SU-DHL-6 (cell line): Measurements from ENCODE around the gene COL5A1.

Source experiments
- EZH2phosphoT487 ChIP-seq: fragments of 200-600 bp; sonication (generic), shearing (Covaris generic); conservative IDR thresholded peaks from 2 replicates; pipeline ENCODE4 v1.6.1; 2018; ENCODE audit warnings: mild to moderate bottlenecking, antibody characterized with exemption, low read length, moderate library complexity, mixed read lengths
- TF ChIP-seq, protein P1 (sequence below): fragments of 200-600 bp; sonication (generic); IDR thresholded peaks from one replicate; pipeline ENCODE4 v1.5.1; 2017; ENCODE audit warnings: antibody characterized with exemption, mild to moderate bottlenecking, low read length, moderate library complexity; ENCODE audit not compliant: insufficient read depth, poor library complexity, severe bottlenecking

DNA sequence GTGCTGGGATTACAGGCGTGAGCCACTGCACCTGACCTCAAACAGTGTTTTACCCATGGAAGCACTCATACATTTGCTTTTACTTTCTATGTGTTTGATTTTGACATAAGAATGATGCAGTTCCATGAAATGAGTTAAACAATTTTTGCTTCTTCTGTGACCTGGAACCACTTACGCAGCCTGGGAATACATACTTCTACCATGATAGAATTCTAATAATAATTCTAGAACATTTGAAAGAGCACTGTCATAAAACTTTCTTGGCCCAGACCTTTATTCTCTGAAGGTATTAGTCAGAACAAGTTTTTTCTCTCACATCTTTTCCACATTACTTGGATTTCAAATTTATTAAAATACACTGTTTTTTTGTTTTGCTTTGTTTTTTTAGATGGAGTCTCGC, 25.3 kb upstream of the COL5A1 start:
- TF ChIP-seq, protein P1, sequence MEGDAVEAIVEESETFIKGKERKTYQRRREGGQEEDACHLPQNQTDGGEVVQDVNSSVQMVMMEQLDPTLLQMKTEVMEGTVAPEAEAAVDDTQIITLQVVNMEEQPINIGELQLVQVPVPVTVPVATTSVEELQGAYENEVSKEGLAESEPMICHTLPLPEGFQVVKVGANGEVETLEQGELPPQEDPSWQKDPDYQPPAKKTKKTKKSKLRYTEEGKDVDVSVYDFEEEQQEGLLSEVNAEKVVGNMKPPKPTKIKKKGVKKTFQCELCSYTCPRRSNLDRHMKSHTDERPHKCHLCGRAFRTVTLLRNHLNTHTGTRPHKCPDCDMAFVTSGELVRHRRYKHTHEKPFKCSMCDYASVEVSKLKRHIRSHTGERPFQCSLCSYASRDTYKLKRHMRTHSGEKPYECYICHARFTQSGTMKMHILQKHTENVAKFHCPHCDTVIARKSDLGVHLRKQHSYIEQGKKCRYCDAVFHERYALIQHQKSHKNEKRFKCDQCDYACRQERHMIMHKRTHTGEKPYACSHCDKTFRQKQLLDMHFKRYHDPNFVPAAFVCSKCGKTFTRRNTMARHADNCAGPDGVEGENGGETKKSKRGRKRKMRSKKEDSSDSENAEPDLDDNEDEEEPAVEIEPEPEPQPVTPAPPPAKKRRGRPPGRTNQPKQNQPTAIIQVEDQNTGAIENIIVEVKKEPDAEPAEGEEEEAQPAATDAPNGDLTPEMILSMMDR: no peak
- no peak for TF ChIP-seq EZH2phosphoT487
